ENCODE results near the gene DRGX.

DRGX gene

DNA sequence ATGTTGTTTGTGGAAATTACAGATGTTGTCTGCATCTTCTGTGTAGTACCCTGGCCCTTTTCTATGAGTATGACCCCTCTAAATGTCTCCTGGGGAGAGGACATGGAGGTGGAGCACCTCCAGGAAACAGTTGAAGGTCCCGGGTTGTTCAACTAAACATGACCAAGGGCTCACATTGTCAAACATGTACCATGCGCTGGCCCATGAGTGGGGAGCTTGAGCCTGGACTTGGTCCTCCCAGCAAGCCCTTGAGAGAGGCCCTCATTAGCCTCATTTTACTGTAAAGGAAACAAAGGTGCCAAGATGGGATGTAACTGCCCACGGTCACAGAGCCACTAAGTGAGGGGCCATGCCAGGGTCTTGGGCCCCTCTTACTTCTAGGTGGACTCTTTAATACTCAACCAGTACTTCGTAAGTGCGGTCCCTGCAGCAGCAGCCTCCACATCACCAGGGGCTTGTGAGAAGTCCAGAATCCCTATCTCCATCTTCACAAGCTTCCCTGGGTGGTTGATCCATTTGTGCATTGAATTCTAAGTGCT lies 65.7 kb downstream of the DRGX start:
- H3K27me3 ChIP-seq (replicated peaks): no peaks in the 10 kb centered on the region
- in situ Hi-C loops (cut with HindIII; ENCODE audit: low pct_ligation_motif_present, low sequenced_read_pairs): no loop called here
- TF ChIP-seq CTCF (IDR thresholded peaks at IDR 0.05; ENCODE audit: low read depth, low read length, missing control alignments): no peak
- no peak for DNase-seq
- H3K36me3 ChIP-seq (replicated peaks): no peaks in the 10 kb centered on the region
- no peak overlapping the region for H3K4me3 ChIP-seq (ENCODE audit: low read depth, low read length)
- H3K27ac ChIP-seq: no peak overlapping the region

DNA sequence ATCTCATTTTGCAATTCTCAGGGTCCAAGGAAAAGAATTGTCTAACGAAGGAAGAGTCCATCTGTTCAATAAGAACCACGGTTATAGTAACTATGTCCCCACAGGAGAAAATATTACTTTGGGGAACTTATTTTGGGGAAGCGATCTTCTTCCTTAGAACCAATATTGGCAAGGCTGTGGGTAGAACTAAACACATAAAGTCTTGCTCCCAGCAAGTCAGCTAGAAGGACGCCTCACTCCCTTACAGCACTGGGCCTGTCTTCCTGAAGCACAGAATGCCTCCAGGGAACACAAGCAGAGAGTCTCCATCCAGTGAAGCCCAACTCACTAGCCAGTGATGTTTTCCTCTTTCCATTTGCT lies 66.8 kb downstream of the DRGX start:
- H3K27ac ChIP-seq: no peak overlapping the region
- in situ Hi-C loops (cut with HindIII; ENCODE audit: low pct_ligation_motif_present, low sequenced_read_pairs): no loop called here
- H3K36me3 ChIP-seq (replicated peaks): no peaks in the 10 kb centered on the region
- no peaks in the 10 kb centered on the region for H3K27me3 ChIP-seq (replicated peaks)
- TF ChIP-seq CTCF (IDR thresholded peaks at IDR 0.05; ENCODE audit: low read depth, low read length, missing control alignments): no peak
- no peak overlapping the region for H3K4me3 ChIP-seq (ENCODE audit: low read depth, low read length)
- DNase-seq: no peak

GRCh38 chr10:49328401-49329145 lies 67.3 kb downstream of the DRGX start:
- no peak for TF ChIP-seq CTCF (IDR thresholded peaks at IDR 0.05; ENCODE audit: low read depth, low read length, missing control alignments)
- Histone ChIP-seq H3K27me3 (replicated peaks) (no peaks in the 10 kb centered on the region), H3K36me3 (replicated peaks) (no peaks in the 10 kb centered on the region), H3K27ac (no peak overlapping the region), H3K4me3 (ENCODE audit: low read depth, low read length) (no peak overlapping the region)
- no peak for DNase-seq
- in situ Hi-C loops (cut with HindIII; ENCODE audit: low pct_ligation_motif_present, low sequenced_read_pairs): no loop called here

DNA sequence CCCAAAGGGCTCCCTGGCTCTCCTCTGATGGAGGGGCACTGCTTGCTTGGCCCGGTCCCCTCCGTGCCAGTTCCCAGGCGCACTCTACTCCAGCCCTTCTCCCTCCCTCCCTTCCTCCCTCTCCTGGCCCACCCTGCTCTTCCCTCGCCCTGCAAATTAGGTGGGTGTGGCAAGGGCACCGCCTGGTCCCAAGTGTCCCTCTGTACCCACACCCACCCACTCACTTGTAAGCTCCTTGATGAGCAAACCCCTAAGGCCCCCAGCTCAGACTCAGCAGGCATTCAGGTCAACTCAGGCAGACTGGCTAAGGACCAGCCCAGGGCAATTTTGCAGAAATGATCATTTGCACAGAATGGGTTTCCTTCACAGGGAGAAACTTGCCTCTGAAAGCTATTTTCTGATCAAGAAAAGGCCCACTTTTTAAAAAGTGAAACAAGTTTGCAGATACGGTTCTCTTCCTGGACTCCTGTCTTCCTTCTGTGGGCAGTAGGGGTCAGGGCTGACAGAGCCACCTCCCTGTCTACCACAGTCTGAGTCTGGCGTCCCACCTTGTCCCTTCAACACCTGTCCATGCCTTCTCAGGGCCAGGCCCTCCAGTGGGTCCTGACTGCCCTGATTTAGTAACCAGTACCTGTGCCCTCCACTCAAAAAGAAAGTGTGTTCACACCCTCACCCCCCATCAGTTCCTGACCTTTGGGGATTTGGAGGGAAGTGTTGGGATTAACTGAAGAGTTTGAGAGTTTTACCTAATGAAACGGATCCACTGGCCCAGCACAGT lies 68.7 kb downstream of the DRGX start:
- DNase-seq: no peak
- no peak overlapping the region for H3K27ac ChIP-seq
- in situ Hi-C loops (cut with HindIII; ENCODE audit: low pct_ligation_motif_present, low sequenced_read_pairs): no loop called here
- no peaks in the 10 kb centered on the region for H3K27me3 ChIP-seq (replicated peaks)
- no peaks in the 10 kb centered on the region for H3K36me3 ChIP-seq (replicated peaks)
- H3K4me3 ChIP-seq (ENCODE audit: low read depth, low read length): no peak overlapping the region
- no peak for TF ChIP-seq CTCF (IDR thresholded peaks at IDR 0.05; ENCODE audit: low read depth, low read length, missing control alignments)

DNA sequence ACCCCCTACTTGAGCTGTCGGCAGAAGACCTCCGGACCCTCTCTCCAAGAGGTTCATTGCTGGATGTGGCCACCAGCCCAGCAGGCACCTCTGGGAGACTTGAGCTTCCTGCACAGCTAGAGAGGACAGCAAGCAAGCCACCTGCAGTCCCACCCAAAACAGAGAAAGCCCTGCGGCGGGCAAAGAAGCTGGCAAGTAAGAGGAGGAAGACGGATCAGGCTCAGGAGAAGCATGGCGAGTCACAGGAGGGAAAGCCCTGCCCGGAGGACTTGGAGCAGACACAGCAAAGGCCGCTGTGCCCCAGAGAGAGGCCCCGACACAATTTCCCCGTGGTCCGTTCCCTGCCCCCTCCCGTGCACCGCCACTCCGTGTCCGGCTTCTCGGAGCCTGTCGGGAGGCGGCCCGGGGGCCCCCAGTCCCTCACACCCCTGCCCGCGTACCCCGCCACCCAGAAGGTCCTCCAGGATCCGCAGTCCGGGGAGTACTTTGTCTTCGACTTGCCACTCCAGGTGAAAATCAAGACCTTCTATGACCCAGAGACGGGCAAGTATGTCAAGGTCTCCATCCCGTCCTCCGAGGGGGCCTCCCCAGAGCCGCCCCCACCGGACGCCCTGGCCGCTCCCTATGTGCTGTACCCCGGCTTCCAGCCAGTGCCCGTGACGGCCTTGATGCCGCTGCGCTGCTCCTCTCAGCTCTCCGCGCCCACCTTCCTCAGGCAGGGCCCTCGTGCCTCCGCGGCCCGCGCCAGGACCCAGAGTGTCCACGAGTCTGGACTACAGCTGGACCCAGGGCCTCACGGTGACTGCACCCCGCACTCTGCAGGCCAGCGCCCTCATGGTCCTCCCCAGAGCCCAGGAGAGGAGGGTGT lies 69.7 kb downstream of the DRGX start:
- in situ Hi-C loops (cut with HindIII; ENCODE audit: low pct_ligation_motif_present, low sequenced_read_pairs): no loop called here
- DNase-seq: no peak
- Histone ChIP-seq H3K27me3 (replicated peaks) (no peaks in the 10 kb centered on the region), H3K36me3 (replicated peaks) (no peaks in the 10 kb centered on the region), H3K27ac (no peak overlapping the region), H3K4me3 (ENCODE audit: low read depth, low read length) (no peak overlapping the region)
- no peak for TF ChIP-seq CTCF (IDR thresholded peaks at IDR 0.05; ENCODE audit: low read depth, low read length, missing control alignments)

Measured in brain microvascular endothelial cell (primary cell).